GM18868 (cell line): Measurements from ENCODE around the gene FGF14.

ENCODE experiments used
- ATAC-seq: cut with Tn5 transposase; IDR thresholded peaks from one replicate; pipeline ENCODE4 v1.9.1; 2021; ENCODE audit warnings: mild to moderate bottlenecking, moderate library complexity; ENCODE audit not compliant: unreplicated experiment

Gene FGF14

GRCh38 chr13:102311901-102312300 lies 89.9 kb downstream of the FGF14 start:
- peak; percentile 83 for ATAC-seq

DNA sequence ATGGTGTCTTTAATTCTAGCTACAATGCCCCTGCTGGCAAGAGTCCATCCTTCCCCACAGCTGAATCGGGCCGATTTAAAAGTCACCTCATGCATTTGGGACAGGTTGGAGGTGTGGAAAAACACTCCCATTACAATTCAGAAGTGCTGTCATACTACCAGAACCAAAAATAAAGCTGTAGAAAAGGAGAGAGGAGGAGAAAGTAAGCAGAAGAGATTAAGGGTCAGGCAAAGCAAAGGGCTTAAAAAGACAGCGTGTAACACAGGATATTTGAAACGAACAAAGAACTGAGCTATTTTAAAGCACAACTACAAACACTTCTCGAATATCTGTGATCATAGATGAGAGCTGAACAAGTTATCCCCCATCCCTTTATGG lies 90.4 kb downstream of the FGF14 start:
- no peak for ATAC-seq

DNA sequence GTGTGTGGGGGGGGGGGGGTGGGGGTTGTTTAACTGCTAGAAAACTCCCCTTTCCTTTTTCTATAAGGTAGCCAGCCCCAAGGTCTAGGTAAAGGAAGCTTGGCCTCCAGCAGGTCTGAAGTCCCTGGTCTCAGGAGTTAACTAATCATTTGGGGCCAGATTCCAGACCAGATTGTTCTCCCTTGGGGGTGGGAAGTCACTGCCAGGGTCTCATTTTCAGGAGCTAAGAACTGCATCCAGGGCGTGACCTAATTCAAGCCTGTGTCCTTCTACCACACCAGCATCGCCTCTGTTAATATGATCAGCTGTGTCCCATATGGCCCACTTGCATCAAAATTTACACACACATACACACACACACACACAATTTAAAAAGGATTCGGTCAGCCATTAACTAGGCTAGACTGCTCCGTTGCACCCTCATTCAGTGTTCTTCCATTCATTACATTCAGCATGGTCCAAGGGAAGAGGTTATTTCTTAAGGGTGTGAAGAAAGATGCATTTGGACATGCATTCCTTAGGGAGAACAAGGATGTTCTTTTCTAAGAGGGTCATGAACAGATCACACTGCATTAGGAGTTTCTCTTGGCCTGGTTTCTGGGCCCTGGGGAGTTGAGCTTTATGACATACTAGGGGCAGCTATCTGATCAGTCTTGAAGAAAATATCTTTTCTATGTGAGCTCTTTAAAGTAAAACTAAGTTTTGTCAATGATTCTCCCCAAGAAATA lies 91.0 kb downstream of the FGF14 start:
- ATAC-seq = no peak

DNA sequence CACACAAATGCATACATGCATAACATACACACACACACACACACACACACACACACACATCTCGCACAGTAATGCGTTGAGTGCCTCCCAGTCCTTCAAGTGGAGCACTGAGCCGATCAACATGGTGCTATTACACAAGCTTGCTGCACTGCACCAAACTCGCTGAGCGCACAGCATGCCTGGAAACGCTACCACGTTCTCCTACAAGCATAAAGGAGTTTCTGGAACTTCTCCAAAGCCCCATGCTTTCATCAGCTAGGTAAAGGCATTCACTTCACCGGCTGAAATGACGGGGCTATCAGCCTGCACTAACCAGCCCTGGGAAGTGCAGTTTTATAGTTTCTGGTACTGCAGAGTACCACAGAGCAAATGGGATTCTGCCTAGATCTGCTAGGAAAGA lies 92.7 kb downstream of the FGF14 start:
- ATAC-seq = no peak

GRCh38 chr13:102302534-102302933 lies 99.3 kb downstream of the FGF14 start:
- no peak for ATAC-seq

- ATAC-seq = no peak
Measured at GRCh38 chr13:102300379-102300778, 101.5 kb downstream of the FGF14 start.

- no peak for ATAC-seq
Measured at GRCh38 chr13:102299366-102299765, 102.5 kb downstream of the FGF14 start.

GRCh38 chr13:102298051-102298450 lies 103.8 kb downstream of the FGF14 start:
- ATAC-seq = no peak

DNA sequence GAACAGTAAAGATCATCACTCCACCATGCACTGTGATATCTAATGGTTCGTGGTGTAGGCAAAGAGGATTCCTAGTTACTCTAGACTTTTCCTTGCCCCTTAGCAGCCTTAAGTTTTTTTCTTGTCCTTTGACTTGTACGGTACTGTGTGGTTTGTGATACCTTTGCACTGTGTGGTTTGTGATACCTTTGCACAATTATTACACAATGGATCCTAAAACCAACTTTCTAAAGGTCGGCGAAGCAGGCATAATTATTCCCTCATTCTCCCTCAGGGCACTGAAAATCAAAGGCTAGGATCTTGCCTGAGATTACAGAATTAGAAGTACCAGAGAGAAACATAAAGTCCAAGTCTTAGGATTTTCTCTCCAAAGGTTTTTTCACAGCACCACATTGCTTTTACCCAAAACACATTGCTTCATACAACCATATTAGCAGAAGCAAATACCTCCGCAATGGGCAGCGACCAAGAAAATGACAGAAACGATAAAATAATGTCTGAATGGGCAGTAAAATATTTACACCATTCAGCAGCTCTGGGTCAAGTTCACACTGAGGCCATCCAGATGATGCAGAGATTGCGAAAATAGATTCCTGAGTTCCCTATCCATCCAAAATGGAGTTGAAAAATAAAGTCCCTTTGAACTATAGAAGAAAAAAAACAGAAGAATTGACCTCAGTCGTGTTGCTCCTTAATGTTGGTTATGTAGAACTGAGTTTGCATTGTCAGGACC lies 106.4 kb downstream of the FGF14 start:
- no peak for ATAC-seq

DNA sequence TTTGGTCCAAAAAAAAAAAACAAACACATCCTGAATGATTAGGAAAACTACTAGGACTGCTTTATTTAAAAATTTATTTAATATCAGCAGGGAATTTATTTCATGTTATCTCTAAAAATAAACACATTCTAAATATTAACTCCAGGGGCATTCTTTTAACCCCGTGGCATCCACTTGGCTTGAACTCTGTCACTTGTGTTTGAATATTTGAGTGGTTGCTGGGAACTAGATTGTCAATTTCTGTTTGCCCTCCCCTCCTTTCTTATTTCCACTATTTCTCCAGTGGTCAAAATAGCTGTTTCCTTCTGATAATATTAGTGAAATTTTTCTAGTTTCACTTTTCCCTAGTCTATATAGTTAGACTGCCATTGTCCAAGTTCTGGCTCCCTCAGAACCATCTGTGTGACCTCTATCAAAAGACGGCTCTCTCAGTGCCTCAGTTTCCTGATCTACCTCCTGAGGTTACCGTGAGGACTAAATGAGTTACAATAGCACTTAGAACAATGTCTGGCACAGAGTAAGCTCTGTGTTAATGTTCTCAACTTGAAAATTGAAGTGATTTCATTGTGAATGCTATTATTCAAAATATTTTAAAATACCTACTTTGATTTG lies 107.3 kb downstream of the FGF14 start:
- ATAC-seq = no peak

DNA sequence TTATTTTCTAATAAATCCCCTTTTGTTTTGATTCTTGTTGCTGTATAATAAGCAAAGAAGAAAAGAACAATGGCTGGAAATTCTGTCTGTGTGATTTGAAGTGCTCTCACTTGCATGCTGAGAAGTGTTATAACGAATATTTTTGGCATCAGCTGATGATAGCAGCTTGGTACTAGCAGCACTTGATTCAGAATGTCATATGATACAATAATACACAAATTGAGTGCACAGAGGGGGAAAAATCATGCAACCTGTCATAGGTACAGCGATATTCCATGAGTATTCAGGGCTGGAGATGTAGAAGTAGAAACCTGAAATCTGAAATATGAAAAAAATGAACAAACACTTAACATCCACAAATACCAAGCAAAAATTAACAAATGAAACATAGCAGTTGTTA lies 108.1 kb downstream of the FGF14 start:
- ATAC-seq = no peak

DNA sequence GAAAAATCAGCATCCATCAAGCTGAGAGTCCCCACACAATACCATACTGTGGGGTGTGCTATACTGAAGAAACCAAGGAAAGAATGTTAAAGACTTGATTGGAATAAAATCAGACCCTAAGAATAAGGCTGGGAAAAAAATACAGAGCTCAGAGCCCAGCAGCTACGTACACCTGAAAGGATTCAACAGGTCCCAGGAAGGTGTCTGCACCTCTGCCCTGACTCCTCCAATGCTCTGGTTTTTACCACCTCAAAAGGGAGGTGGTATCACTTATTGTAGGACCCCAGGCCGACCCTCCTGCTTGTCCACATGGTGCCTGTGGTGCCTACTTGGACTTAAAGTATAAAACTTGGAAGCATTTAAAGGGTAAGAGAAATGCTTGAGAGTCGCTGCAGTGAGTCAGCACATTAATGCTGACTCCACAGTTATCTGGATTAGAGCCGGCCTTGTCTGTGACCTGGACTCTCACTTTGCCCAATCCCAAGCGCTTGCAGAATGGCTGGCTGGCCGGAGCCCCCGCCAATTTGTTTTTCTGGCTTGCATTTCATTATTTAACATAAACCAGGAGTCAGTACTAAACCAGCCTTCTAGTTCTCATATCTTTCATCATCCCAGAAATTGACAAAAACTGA lies 110.1 kb downstream of the FGF14 start:
- ATAC-seq = no peak

GRCh38 chr13:102289606-102290005 lies 112.2 kb downstream of the FGF14 start:
- ATAC-seq = no peak

DNA sequence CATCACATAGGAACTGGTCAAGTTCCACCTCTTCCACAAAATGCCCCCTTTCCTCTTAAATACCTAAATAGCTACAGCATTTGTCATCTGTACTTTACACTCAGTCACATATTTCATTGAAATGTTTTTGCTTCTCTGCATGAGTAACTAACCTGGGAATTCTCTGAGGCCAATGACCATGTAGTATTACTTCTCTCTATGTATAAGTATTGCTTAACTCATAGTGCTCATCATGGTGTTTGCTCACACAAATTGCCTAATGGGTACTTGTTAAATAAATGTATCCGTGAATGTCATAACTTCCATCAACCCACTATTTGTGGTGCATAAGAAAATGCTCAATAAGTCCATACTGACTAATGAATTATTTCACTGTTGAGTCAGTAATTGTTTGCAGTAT lies 115.5 kb downstream of the FGF14 start:
- ATAC-seq = no peak

- no peak for ATAC-seq
Measured at GRCh38 chr13:102280366-102280765, 121.5 kb downstream of the FGF14 start.

DNA sequence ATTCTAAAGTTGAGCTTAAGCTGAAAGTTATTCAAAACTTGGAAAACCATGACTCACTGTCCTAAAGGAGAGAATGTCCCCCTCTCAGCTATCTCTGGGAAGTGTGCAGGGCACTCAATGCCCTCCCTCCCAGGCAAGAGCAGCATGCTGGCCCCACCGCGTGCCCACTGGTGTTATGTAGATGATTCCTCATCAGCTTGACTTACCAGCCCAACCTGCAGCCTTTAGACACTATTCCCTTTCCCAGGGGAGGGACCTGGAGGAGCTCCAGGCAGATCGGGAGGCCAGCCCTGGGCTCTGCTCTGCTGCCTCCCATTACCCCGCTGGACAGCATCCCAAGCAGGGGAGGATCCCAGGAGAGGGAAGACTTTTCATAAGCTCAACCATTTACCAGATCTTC lies 124.6 kb downstream of the FGF14 start:
- no peak for ATAC-seq

DNA sequence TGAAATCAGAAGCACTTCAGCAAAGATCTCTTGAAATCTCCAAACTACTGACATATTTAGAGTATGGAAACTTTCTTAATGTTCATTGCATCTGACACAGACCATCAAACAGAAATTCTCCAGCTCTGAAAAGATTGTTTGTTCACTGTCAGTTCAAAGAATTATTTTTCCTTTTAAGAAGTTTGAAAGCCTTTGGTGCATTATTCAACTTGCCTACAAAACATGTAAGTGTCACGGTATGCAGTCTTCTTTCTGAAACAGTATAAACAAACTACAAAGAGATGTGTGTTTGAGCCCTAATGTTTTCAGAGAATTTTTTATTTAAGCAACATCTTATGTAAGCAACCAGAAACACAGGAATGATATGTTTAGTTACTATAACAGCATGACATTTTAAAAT lies 125.4 kb downstream of the FGF14 start:
- no peak for ATAC-seq

DNA sequence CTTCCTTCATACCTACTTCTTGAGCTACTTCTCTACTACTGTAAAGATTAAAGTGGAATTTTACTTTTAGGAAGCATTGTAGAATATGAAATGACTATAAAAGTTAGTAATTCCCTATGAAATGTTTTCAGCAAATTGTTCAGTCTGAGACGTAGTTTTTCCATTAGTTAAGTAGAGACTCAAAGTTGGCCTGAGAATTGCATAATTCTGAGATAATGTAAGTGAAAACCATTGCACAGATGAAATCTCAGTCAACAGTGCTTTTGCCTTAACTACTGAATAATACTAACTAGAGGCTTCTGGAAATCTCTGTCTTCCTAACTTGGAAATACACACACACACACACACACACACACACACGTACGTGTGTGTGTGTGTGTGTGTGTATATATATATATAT lies 125.9 kb downstream of the FGF14 start:
- no peak for ATAC-seq

DNA sequence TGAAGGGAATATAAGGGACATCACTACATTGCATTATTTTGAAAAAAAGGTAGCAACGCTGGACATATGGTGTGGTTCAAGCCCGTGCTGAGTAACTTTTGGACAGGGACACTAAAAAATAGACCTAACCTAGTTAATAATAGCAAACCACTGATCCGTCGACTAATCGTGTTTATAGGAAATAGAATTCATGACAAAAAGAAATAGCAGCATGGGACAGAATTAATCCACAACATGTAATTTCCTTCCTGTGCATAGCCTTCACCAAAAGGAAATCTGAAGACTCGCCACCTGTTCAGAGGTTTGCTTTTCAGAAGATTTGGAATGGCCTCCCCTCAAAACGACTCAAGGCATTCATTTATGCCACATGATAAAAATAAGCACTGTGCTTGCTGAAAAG lies 128.7 kb downstream of the FGF14 start:
- no peak for ATAC-seq

DNA sequence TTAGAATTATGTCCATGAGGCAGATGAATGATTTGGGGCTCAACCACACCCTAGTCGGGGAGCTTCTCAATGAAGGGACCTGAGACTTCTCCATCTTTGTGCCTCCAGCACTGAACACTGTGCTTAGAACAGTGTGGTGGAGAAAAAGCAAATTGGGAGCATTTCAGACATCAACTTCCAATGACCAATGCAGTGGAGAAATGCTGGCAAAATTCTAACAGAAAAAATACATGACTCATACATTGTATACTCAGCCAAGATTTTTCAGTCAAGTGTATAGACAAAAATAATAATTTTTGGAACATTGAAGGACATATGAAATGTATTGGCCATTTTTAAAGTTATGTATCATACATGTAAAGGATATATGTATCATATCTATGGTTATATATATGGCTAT lies 134.7 kb downstream of the FGF14 start:
- ATAC-seq = no peak

- ATAC-seq = no peak
Measured at GRCh38 chr13:102261809-102262208, 140.0 kb downstream of the FGF14 start.

DNA sequence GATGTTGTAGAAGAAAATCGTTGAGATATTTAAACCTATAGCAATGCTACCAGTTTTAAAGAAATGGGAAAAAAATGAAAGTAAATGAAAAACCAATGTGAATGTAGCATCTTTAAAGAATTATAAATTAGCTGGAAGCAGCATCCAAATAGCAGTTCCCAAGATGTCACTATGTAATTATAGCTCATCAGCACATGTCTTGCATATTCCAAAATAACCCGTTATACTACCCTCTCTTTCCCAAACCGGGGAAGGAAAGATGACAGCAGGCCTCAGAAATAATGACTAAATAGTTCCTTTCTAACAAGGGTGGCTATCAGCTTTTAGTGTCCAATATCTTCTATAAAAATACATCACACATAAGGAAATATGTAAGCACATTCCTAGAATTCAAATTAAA lies 140.5 kb downstream of the FGF14 start:
- no peak for ATAC-seq
